ENCODE data around the gene TSTD2.

Gene TSTD2

GRCh38 chr9:97629156-97629555 lies 4.0 kb downstream of the TSTD2 start:
- Histone ChIP-seq H3K27me3 (ENCODE audit: control insufficient read depth, insufficient read depth, low read length) (no peaks in the 10 kb centered on the region), H3K36me3 (ENCODE audit: control insufficient read depth, insufficient read depth, low read length) (no peaks in the 10 kb centered on the region), H2AFZ (no peak overlapping the region), H3K4me3 (ENCODE audit: low read depth, low read length) (no peak overlapping the region), H3K27ac (no peak overlapping the region), H3K9me3 (ENCODE audit: control insufficient read depth, low read length) (no peaks in the 10 kb centered on the region), H3K4me1 (peaks cover 5% of the 10 kb centered on the region), H3K4me2 (ENCODE audit: low read length) (no peak overlapping the region), H3K79me2 (peaks cover 9% of the 10 kb centered on the region), H3K9ac (no peak overlapping the region)
- TF ChIP-seq CTCF (IDR thresholded peaks at IDR 0.05): no peak

- Histone ChIP-seq H3K9ac (no peak overlapping the region), H3K36me3 (ENCODE audit: control insufficient read depth, insufficient read depth, low read length) (no peaks in the 10 kb centered on the region), H3K27ac (no peak overlapping the region), H3K4me3 (ENCODE audit: low read depth, low read length) (no peak overlapping the region), H3K4me1 (peaks cover 5% of the 10 kb centered on the region), H3K79me2 (peaks cover 9% of the 10 kb centered on the region), H3K4me2 (ENCODE audit: low read length) (no peak overlapping the region), H3K27me3 (ENCODE audit: control insufficient read depth, insufficient read depth, low read length) (no peaks in the 10 kb centered on the region), H3K9me3 (ENCODE audit: control insufficient read depth, low read length) (no peaks in the 10 kb centered on the region), H2AFZ (no peak overlapping the region)
- no peak for TF ChIP-seq CTCF (IDR thresholded peaks at IDR 0.05)
These were observed 4.5 kb downstream of the TSTD2 start for GRCh38 chr9:97628668-97629067.

GRCh38 chr9:97627624-97628023 lies 5.5 kb downstream of the TSTD2 start:
- no peak overlapping the region for H3K4me3 ChIP-seq (ENCODE audit: low read depth, low read length)
- H3K9ac ChIP-seq: no peak overlapping the region
- TF ChIP-seq CTCF (IDR thresholded peaks at IDR 0.05): no peak
- no peak overlapping the region for H2AFZ ChIP-seq
- peaks cover 9% of the 10 kb centered on the region for H3K79me2 ChIP-seq
- no peak overlapping the region for H3K27ac ChIP-seq
- no peaks in the 10 kb centered on the region for H3K9me3 ChIP-seq (ENCODE audit: control insufficient read depth, low read length)
- peaks cover 5% of the 10 kb centered on the region for H3K4me1 ChIP-seq
- H3K36me3 ChIP-seq (ENCODE audit: control insufficient read depth, insufficient read depth, low read length): no peaks in the 10 kb centered on the region
- H3K27me3 ChIP-seq (ENCODE audit: control insufficient read depth, insufficient read depth, low read length): no peaks in the 10 kb centered on the region
- H3K4me2 ChIP-seq (ENCODE audit: low read length): no peak overlapping the region

GRCh38 chr9:97625620-97626019 lies 7.5 kb downstream of the TSTD2 start:
- no peak overlapping the region for H3K4me3 ChIP-seq (ENCODE audit: low read depth, low read length)
- H3K36me3 ChIP-seq (ENCODE audit: control insufficient read depth, insufficient read depth, low read length): no peaks in the 10 kb centered on the region
- H3K27ac ChIP-seq: no peak overlapping the region

More at GRCh38 chr9:97625620-97626019, 7.5 kb downstream of the TSTD2 start:
- Histone ChIP-seq H3K4me2 (ENCODE audit: low read length) (no peak overlapping the region), H3K27me3 (ENCODE audit: control insufficient read depth, insufficient read depth, low read length) (no peaks in the 10 kb centered on the region), H3K79me2 (peaks cover 6% of the 10 kb centered on the region), H3K4me1 (no peaks in the 10 kb centered on the region), H2AFZ (no peak overlapping the region), H3K9ac (no peak overlapping the region), H3K9me3 (ENCODE audit: control insufficient read depth, low read length) (no peaks in the 10 kb centered on the region)
- no peak for TF ChIP-seq CTCF (IDR thresholded peaks at IDR 0.05)

All from parathyroid adenoma (tissue), 2 donors.